Measurements from ENCODE around the gene COX4I2. TPM values are rescaled to one million over a fixed set of nuclear protein-coding genes. Genes with fewer than 3 reads are reported as not detected.

The COX4I2 gene
- total RNA-seq, 1 experiment from 2014 or later, result not detected

- CTCF ChIA-PET, result no interaction called here
- Histone ChIP-seq H3K27ac (ENCODE audit: low read length) (peak overlapping the region; percentile 58), H3K36me3 (ENCODE audit: control insufficient read depth, insufficient read depth, low read length) (peaks cover 4% of the 10 kb centered on the region; the same call in 1 of the 2 replicates), H3K4me1 (ENCODE audit: control insufficient read depth, insufficient read depth, low read length) (peaks cover 67% of the 10 kb centered on the region), H3K9me3 (ENCODE audit: control insufficient read depth, insufficient read depth, low read depth, low read length) (no peaks in the 10 kb centered on the region), H3K4me3 (ENCODE audit: low read depth in 2 of 2, low read length in 2 of 2) (no peak overlapping the region), H3K27me3 (ENCODE audit: control insufficient read depth, insufficient read depth, low read length) (no peaks in the 10 kb centered on the region)
- POLR2A ChIA-PET, result no interaction called here
- intact Hi-C loops (cut with micrococcal nuclease; ENCODE audit: unreplicated experiment), result no loop called here
- TF ChIP-seq SIN3A (IDR thresholded peaks at IDR 0.05; ENCODE audit: borderline replicate concordance, insufficient read depth, low read depth, low read length) (no peak), TCF7L2 (IDR thresholded peaks at IDR 0.05; ENCODE audit: low read depth, low read length) (no peak)
- ATAC-seq (no peak), DNase-seq (ENCODE audit: low read depth, low spot score) (no peak)
- in situ Hi-C loops (cut with HindIII; ENCODE audit: low pct_unique_long_range_greater_than_20kb, low sequenced_read_pairs), result no loop called here
- no TSS peak for BruUV-seq (replicated peaks)
Measured at GRCh38 chr20:31680286-31681127, 42.8 kb downstream of the COX4I2 start.

- H3K4me3 ChIP-seq (ENCODE audit: low read depth in 2 of 2, low read length in 2 of 2), result no peak overlapping the region
- peaks cover 4% of the 10 kb centered on the region; the same call in 1 of the 2 replicates for H3K36me3 ChIP-seq (ENCODE audit: control insufficient read depth, insufficient read depth, low read length)
- peaks cover 60% of the 10 kb centered on the region for H3K4me1 ChIP-seq (ENCODE audit: control insufficient read depth, insufficient read depth, low read length)
- DNase-seq (ENCODE audit: low read depth, low spot score) (no peak), ATAC-seq (no peak)
- in situ Hi-C loops (cut with HindIII; ENCODE audit: low pct_unique_long_range_greater_than_20kb, low sequenced_read_pairs), result no loop called here
- H3K27ac ChIP-seq (ENCODE audit: low read length), result peak overlapping the region; percentile 58; the same call in 1 of the 2 replicates
- no peaks in the 10 kb centered on the region for H3K9me3 ChIP-seq (ENCODE audit: control insufficient read depth, insufficient read depth, low read depth, low read length)
- CTCF ChIA-PET, result interaction anchor here (0.6 kb wide), 1 partner anchor 107 kb away, joined by 7 read pairs; no protein-coding TSS in a partner anchor
- intact Hi-C loops (cut with micrococcal nuclease; ENCODE audit: unreplicated experiment), result no loop called here
- BruUV-seq (replicated peaks), result no TSS peak
- no peak for TF ChIP-seq SIN3A (IDR thresholded peaks at IDR 0.05; ENCODE audit: borderline replicate concordance, insufficient read depth, low read depth, low read length)
- no peak for TF ChIP-seq POLR2AphosphoS5 (IDR thresholded peaks at IDR 0.05; ENCODE audit: low read depth, low read length)
- TF ChIP-seq REST (IDR thresholded peaks at IDR 0.05; ENCODE audit: insufficient read depth in 1 of 2, low read depth in 2 of 2, low read length in 1 of 2), result no peak
- TF ChIP-seq TCF7L2 (IDR thresholded peaks at IDR 0.05; ENCODE audit: low read depth, low read length), result no peak
- no peak for TF ChIP-seq CTCF (IDR thresholded peaks at IDR 0.05)
- H3K27me3 ChIP-seq (ENCODE audit: control insufficient read depth, insufficient read depth, low read length), result no peaks in the 10 kb centered on the region
- POLR2A ChIA-PET, result no interaction called here
Measured at GRCh38 chr20:31681128-31681727, 43.5 kb downstream of the COX4I2 start.

Measured in Panc1 (cell line).